Adrenal gland (tissue), 5 donors: ENCODE data around the gene TACC2.

Experiments used
- CTCF ChIP-seq, 6 experiments: fragments of 450-650 bp in 4 of 6; fragments of 200-600 bp in 2 of 6; sonication (generic) in 1 of 6; IDR thresholded peaks; 1 replicate in 5 of 6; 2 replicates in 1 of 6; pipeline versions ENCODE4 v1.5.1 to v1.8.0; 2016 to 2021; ENCODE audit warnings: antibody characterized with exemption in 6 of 6, mild to moderate bottlenecking in 2 of 6, moderate library complexity in 1 of 6
- POLR2A ChIP-seq, 2 donors: fragments of 450-650 bp; IDR thresholded peaks; one replicate each; pipeline ENCODE4 v1.6.1; 2017; ENCODE audit warnings: antibody characterized with exemption in 2 of 2, mild to moderate bottlenecking in 2 of 2, moderate library complexity in 1 of 2
- donor health status: DM: no; HTN: no; CAD: no.

GRCh38 chr10:122197611-122198222 is 208.8 kb downstream of the TACC2 start:
- TF ChIP-seq CTCF (IDR thresholded peaks at IDR 0.05), result no peak
- no peak for TF ChIP-seq POLR2A (IDR thresholded peaks at IDR 0.05)
